GM04503 (cell line): ENCODE data around the gene ZNF844.
"Not testable (repeated sequence)": the region's sequence is repeated elsewhere in the genome, so short reads cannot be mapped to it uniquely, and the experiment has no call there.

Experiments used
- DNase-seq: peaks from one replicate; pipeline ENCODE4 v3.0.0-alpha.2; 2012; ENCODE audit warnings: low read depth

The ZNF844 gene

DNA sequence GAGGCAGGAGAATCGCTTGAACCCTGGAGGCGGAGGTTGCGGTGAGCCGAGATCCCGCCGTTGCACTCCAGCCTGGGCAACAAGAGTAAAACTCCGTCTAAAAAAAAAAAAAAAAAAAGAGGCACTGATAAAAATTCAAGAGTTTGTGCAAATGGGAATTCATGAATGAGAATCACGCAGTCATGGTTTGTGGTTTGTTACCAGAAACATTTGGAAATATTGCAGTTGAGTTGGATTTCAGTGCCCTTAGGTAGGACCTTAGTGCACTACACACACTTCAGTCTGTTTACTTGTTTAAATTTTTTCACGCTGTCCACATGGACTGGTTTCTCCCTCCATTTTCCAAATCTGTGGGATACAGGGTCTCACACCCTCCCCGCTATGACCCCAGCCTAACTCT is 28.4 kb downstream of the ZNF844 start:
- DNase-seq: no peak

DNA sequence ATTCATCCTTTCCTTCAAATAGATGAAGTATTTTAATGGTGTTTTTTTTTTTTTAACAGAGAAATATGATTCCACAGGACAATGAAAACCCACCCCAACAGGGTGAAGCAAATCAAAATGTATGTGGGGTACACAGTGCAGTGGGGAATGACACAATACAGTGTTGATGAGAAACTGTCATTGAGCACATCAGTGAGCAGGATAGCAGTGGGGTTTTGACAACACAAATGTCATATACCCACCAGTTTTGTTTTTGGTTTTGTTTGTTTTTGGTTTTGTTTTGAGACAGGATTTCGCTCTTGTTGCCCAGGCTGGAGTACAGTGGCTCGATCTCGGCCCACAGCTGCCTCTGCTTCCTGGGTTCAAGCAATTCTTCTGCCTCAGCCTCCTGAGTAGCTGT is 29.2 kb downstream of the ZNF844 start:
- DNase-seq: no peak

DNA sequence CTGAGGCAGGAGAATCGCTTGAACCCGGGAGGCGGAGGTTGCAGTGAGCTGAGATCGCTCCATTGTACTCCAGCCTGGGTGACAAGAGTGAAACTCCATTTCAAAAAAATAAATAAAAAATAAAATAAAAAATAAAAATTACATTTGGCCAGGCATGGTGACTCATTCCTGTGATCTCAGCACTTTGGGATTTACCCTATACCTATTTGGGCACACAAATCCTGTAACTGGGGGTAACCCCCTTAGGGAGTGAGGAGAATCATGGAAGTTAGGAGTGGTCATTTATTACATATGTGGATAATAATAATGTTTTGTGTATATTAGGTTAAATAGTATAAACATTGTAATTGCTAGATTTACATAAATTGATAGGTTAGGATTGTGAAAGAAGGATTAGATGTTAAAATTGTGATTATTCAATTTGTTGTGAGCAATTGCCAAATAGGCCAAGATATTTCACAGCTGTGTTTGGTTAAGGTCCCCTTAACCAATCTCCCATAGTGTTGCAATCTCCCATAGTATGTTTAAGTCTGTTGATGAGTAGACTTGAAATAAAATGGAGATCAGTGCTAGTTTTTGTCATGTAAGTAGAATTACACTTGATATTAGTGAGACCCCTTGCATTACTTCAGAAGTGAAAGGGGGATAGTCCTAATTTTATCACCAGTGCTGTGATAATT is 30.7 kb downstream of the ZNF844 start:
- no peak for DNase-seq

DNA sequence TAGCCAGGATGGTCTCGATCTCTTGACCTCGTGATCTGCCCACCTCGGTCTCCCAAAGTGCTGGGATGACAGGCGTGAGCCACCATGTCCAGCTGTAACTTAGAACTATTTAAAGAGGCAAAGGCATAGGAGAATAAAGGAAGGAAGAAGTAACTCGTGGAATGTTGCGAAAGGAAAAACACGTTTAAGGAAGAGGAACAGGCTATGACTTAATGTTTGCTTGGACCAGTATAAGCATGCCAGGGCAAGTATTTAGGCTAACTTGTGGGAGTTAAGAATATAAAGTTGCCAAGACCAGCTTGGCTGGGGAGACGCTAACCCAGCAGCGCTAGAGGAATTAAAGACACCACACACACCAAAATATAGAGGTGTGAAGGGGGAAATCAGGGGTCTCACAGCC is 33.5 kb downstream of the ZNF844 start:
- DNase-seq: no peak

DNA sequence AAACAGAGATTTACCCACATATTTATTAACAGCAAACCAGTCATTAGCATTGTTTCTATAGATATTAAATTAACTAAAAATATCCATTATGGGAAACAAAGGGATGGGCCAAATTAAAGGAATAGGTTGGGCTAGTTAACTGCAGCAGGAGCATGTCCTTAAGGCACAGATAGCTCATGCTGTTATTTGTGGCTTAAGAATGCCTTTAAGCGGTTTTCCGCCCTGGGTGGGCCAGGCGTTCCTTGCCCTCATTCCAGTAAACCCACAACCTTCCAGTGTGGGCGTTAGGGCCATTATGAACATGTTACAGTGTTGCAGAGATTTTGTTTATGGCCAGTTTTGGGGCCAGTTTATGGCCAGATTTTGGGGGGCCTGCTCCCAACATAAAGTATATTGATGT is 39.4 kb downstream of the ZNF844 start:
- DNase-seq: not testable (repeated sequence)

DNA sequence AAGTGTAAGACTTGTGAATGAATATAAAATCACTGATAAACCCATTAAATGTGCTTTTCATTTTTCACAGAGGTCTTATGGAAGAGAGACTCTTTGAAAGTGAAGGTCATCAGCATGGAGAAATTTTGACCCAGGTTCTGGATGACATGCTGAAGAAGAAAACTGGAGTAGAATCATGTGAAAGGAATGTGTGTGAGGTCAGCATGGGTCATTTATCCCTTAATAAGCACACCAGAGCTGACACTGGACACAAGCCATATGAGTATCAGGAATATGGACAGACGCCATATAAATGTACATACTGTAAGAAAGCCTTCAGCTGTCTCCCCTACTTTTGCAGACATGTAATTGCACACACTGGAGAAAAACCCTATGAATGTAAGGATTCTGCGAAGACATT is 46.6 kb downstream of the ZNF844 start:
- no peak for DNase-seq

DNA sequence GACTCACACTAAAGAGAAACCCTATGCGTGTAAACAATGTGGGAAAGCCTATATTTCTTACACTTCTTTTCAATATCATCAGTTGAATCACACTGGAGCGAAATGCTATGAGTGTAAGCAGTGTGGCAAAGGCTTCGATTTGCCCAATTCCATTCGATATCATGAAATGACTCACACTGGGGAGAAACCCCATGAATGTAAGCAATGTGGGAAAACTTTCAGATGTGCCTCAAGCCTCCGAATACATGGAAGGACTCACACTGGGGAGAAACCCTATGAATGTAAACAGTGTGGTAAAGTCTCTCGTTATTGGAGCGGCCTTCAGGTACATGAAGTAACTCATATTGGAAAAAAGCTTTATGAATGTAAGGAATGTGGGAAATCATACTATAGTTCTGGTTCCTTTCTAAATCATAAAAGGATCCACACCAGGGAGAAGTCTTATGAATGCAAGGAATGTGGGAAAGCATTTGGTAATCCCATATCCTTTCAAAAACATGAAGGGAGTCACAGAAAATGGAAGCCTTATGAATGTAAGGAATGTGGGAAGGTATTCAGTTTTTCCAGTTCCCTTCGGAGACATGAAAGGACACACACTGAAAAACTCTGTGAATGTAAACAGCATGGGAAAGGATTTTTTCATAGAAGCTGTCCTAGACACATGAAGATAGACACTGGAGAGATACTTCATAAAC is 47.6 kb downstream of the ZNF844 start:
- no peak for DNase-seq

DNA sequence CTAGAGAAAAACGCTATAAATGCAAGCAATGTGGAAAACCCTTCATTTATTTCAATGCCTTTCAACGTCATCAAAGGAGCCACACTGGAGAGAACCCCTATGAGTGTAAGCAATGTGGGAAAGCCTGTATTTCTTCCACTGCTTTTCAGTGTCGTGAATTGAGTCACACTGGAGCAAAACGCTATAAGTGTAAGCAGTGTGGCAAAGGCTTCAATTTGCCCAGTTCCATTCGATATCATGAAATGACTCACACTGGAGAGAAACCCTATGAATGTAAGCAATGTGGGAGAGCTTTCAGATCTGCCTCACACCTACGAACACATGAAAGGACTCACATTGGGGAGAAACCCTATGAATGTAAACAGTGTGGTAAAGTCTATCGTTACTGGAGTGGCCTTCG is 48.2 kb downstream of the ZNF844 start:
- no peak for DNase-seq

DNA sequence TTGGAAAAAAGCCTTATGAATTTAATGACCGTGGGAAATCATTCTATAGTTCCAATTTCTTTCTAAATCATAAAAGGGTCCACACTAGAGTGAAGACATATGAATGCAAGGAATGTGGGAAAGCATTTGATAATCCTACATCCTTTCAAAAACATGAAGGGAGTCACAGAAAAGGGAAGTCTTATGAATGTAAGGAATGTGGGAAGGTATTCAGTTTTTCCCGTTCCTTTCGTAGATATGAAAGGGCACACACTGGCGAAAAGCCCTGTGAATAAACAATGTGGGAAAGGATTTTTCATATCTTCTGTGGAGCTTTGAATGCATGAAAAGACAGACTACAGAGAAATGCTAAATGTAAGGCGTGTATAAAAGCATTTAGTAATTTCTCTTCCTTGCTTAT is 48.6 kb downstream of the ZNF844 start:
- no peak for DNase-seq

DNA sequence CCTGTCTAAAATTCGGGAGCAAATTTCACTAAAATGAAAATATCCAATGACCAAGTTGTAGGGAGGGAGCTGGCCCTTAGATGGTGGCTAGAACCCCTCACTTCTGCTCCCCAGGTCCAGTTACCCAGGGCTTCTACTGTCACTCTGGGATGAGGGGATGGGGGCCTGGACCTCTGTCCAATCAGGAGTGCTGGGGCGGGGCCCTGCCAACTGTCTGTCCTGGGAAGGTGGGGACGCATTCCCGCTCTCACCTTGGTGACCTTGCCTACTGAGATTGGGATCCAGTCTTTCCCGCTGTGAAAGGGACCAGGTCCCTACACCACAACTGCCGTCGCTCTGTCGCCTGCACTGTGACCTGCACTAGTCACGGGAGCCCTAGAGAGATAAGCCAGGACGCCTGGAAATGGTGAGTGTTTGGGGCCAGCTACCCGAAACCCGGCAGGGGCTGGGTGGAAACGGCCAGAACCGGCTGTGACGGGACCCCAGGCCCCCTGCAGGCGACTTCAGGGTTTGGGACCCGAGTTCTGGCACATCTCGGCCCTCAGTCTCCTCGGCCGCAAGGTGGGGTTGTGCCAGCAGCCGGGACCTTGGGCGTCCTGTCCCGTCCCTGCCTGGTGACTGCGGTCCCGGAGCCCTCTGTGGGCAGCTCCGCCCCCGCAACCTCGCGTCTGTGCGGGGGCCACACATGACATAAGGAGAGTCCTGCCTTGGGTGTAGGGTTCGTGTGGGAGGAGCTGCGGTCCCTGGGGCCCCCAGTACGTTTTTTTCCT is 52.9 kb downstream of the ZNF844 start:
- DNase-seq: no peak

DNA sequence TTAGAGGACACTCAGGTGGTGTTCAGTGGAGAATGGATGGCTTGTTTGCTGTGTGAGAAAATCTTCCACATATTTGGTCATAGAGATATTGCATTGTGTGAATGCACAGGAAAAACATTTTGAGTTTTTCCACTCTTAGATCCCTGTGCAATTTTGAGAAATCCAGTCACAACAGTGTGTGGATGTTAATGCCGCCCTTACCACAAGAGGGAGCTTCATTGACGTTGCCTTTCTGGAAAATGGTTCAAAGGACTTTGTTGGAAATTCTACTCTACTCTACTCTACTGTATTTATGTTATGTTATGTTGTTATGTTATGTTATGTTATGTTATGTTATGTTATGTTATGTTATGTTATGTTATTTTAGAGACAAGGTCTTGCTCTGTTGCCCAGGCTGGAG is 62.2 kb downstream of the ZNF844 start:
- no peak for DNase-seq
